ENCODE data around the gene NME3. TPM values are rescaled to one million over a fixed set of nuclear protein-coding genes. Genes with fewer than 3 reads are reported as not detected.

Gene NME3
- total RNA-seq, 1 experiment from 2014 or later = 49.0 TPM

DNA sequence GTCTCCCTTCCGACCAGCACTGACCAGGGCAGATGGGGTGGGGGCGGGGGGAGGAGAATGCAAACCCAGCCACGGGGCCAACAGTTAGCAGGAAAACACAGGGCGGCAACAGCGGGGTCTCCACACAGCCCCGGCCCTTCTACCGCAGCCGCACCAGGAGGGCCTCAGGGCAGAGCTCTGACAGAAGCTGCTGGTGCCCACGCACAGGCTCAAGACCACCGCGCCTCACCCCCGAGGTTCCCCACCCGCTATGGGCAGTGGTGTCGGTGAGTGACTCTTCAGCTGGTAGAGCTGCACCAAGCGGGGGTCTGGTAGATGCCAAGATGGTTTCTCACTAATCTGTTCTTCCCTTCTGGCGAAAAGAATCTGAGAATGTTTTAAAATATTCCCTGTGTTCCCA, 39.2 kb upstream of the NME3 start:
- no peaks in the 10 kb centered on the region for H3K9me3 ChIP-seq (ENCODE audit: insufficient read depth, low read depth)
- no peak overlapping the region for H3K4me3 ChIP-seq
- H3K4me1 ChIP-seq (replicated peaks; ENCODE audit: insufficient read depth) = no peaks in the 10 kb centered on the region
- no peaks in the 10 kb centered on the region for H3K79me2 ChIP-seq (ENCODE audit: low read depth)
- no TSS peak for BruUV-seq (replicated peaks)
- CTCF ChIA-PET = no interaction called here
- no peaks in the 10 kb centered on the region for H3K9me2 ChIP-seq (ENCODE audit: insufficient read depth)
- no peak overlapping the region for H3K4me2 ChIP-seq
- intact Hi-C loops (cut with micrococcal nuclease; ENCODE audit: unreplicated experiment) = no loop called here
- no peaks in the 10 kb centered on the region for H3K36me3 ChIP-seq (ENCODE audit: low read depth)
- no peak overlapping the region for H2AFZ ChIP-seq
- H3K27me3 ChIP-seq (ENCODE audit: insufficient read depth, low read depth) = no peaks in the 10 kb centered on the region
- no peak overlapping the region for H3K27ac ChIP-seq
- no peaks in the 10 kb centered on the region for H4K20me1 ChIP-seq (ENCODE audit: insufficient read depth)
- no peak for TF ChIP-seq EZH2 (IDR thresholded peaks at IDR 0.05; ENCODE audit: low read depth)
- TF ChIP-seq, protein P1, sequence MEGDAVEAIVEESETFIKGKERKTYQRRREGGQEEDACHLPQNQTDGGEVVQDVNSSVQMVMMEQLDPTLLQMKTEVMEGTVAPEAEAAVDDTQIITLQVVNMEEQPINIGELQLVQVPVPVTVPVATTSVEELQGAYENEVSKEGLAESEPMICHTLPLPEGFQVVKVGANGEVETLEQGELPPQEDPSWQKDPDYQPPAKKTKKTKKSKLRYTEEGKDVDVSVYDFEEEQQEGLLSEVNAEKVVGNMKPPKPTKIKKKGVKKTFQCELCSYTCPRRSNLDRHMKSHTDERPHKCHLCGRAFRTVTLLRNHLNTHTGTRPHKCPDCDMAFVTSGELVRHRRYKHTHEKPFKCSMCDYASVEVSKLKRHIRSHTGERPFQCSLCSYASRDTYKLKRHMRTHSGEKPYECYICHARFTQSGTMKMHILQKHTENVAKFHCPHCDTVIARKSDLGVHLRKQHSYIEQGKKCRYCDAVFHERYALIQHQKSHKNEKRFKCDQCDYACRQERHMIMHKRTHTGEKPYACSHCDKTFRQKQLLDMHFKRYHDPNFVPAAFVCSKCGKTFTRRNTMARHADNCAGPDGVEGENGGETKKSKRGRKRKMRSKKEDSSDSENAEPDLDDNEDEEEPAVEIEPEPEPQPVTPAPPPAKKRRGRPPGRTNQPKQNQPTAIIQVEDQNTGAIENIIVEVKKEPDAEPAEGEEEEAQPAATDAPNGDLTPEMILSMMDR (conservative IDR thresholded peaks at IDR 0.05) = no peak
- DNase-seq = no peak
- POLR2A ChIA-PET (ENCODE audit: unreplicated experiment) = no interaction called here
- peaks cover 9% of the 10 kb centered on the region; the same call in 1 of the 2 replicates for H3F3A ChIP-seq (ENCODE audit: insufficient read depth, low read depth)

DNA sequence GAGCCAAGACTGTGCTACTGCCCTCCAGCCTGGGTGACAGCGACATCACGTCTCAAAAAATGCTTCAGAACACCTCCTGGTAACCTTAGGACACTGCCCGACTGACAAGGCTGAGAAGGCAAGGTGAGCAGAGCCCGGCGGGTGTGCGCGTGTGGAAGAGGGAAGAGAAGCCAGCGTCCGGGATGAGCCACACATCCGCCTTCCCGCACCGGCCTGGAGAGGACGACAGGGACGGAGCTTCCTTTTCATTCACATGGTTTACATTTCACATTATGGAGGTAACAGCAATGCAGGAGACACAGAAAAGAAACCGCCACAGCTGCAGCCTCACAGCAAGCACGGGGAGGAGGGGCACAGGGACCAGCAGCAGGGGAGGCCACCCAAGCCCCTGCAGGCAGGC, 38.8 kb upstream of the NME3 start:
- CTCF ChIA-PET = no interaction called here
- Histone ChIP-seq H3F3A (ENCODE audit: insufficient read depth, low read depth) (peaks cover 6% of the 10 kb centered on the region; the same call in 1 of the 2 replicates), H3K27ac (no peak overlapping the region), H4K20me1 (ENCODE audit: insufficient read depth) (no peaks in the 10 kb centered on the region), H3K4me1 (replicated peaks; ENCODE audit: insufficient read depth) (no peaks in the 10 kb centered on the region), H3K4me3 (no peak overlapping the region), H3K9me2 (ENCODE audit: insufficient read depth) (no peaks in the 10 kb centered on the region), H3K4me2 (no peak overlapping the region), H3K9me3 (ENCODE audit: insufficient read depth, low read depth) (no peaks in the 10 kb centered on the region), H3K36me3 (ENCODE audit: low read depth) (no peaks in the 10 kb centered on the region), H3K79me2 (ENCODE audit: low read depth) (no peaks in the 10 kb centered on the region), H3K27me3 (ENCODE audit: insufficient read depth, low read depth) (no peaks in the 10 kb centered on the region), H2AFZ (no peak overlapping the region)
- no TSS peak for BruUV-seq (replicated peaks)
- TF ChIP-seq EZH2 (IDR thresholded peaks at IDR 0.05; ENCODE audit: low read depth) = no peak
- TF ChIP-seq, protein P1 (conservative IDR thresholded peaks at IDR 0.05) = no peak
- intact Hi-C loops (cut with micrococcal nuclease; ENCODE audit: unreplicated experiment) = no loop called here
- POLR2A ChIA-PET (ENCODE audit: unreplicated experiment) = no interaction called here
- DNase-seq = no peak

DNA sequence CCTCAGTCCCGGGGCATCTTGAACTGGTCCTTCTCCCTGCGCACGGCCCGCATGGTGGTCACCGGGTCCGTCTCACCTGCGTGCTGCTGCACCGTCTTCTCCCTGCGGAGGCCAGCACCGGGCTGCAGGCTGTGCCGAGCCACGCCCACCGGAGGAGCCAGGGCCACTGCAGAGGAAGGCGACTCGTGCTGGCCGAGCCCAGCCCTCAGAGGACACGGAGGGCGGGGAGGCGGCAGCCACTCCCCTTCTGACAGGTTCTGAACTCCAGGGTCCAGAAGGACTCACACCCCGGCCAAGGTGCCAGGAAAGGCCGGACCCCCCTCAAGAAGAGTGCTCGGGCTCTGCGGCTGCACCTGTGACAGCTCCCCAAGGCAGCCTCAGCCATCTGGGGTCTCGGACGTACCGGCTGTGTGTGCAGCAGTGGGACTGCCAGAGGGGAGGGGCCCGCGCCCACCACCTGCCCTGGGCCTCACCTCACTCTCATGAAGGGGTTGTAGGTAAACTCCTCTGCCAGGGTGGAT, 38.0 kb upstream of the NME3 start:
- no peak overlapping the region for H3K4me2 ChIP-seq
- BruUV-seq (replicated peaks) = no TSS peak
- DNase-seq = no peak
- no peaks in the 10 kb centered on the region for H3K4me1 ChIP-seq (replicated peaks; ENCODE audit: insufficient read depth)
- no peaks in the 10 kb centered on the region for H3K79me2 ChIP-seq (ENCODE audit: low read depth)
- no peak overlapping the region for H2AFZ ChIP-seq
- POLR2A ChIA-PET (ENCODE audit: unreplicated experiment) = no interaction called here
- H3K9me3 ChIP-seq (ENCODE audit: insufficient read depth, low read depth) = no peaks in the 10 kb centered on the region
- no peaks in the 10 kb centered on the region for H3K27me3 ChIP-seq (ENCODE audit: insufficient read depth, low read depth)
- H3F3A ChIP-seq (ENCODE audit: insufficient read depth, low read depth) = peaks cover 6% of the 10 kb centered on the region; the same call in 1 of the 2 replicates
- no peaks in the 10 kb centered on the region for H4K20me1 ChIP-seq (ENCODE audit: insufficient read depth)
- TF ChIP-seq, protein P1 (conservative IDR thresholded peaks at IDR 0.05) = no peak
- TF ChIP-seq EZH2 (IDR thresholded peaks at IDR 0.05; ENCODE audit: low read depth) = no peak
- intact Hi-C loops (cut with micrococcal nuclease; ENCODE audit: unreplicated experiment) = no loop called here
- H3K4me3 ChIP-seq = no peak overlapping the region
- CTCF ChIA-PET = no interaction called here
- no peaks in the 10 kb centered on the region for H3K9me2 ChIP-seq (ENCODE audit: insufficient read depth)
- no peaks in the 10 kb centered on the region for H3K36me3 ChIP-seq (ENCODE audit: low read depth)
- no peak overlapping the region for H3K27ac ChIP-seq
